HL-60 (cell line): ENCODE data around the gene ITPK1.

Experiments used
- DNase-seq, 2 experiments: peaks; one replicate each; pipeline ENCODE4 v3.0.0-alpha.2; 2010 to 2020; ENCODE audit warnings: low read depth in 1 of 2, low spot score in 1 of 2
- H3K27ac ChIP-seq: fragments of 250-450 bp; sonication (Bioruptor Pico); replicated peaks from 2 replicates; pipeline ENCODE4 v1.5.1; 2020; ENCODE audit warnings: mild to moderate bottlenecking, moderate library complexity
- H3K27me3 ChIP-seq: fragments of 250-450 bp; sonication (Bioruptor Pico); 2 replicates; pipeline ENCODE4 v1.5.1; 2021; ENCODE audit warnings: mild to moderate bottlenecking, moderate library complexity; ENCODE audit not compliant: insufficient read depth, poor library complexity, severe bottlenecking
- H3K4me3 ChIP-seq: replicated peaks from 2 replicates; pipeline ENCODE4 v1.5.1; 2011; ENCODE audit warnings: mild to moderate bottlenecking, control low read depth, low read length; ENCODE audit not compliant: insufficient read depth
- CTCF ChIP-seq: IDR thresholded peaks from one replicate; pipeline ENCODE4 v1.5.1; 2011; ENCODE audit warnings: low read length, control low read depth, inconsistent platforms; ENCODE audit not compliant: insufficient read depth
- GABPA ChIP-seq: IDR thresholded peaks from 2 replicates; pipeline ENCODE4 v1.6.1; 2012; ENCODE audit warnings: low read depth
- POLR2AphosphoS5 ChIP-seq: IDR thresholded peaks from 2 replicates; pipeline ENCODE4 v1.6.1; 2012; ENCODE audit warnings: low read depth
- REST ChIP-seq: IDR thresholded peaks from 2 replicates; pipeline ENCODE4 v1.6.1; 2012; ENCODE audit warnings: low read depth; ENCODE audit not compliant: insufficient replicate concordance
- SPI1 ChIP-seq: IDR thresholded peaks from 2 replicates; pipeline ENCODE4 v1.6.1; 2012; ENCODE audit warnings: low read depth, mild to moderate bottlenecking, borderline replicate concordance

The ITPK1 gene

GRCh38 chr14:92994942-92995341 is 120.8 kb downstream of the ITPK1 start:
- Histone ChIP-seq H3K27me3 (no peaks in the 10 kb centered on the region), H3K27ac (no peak overlapping the region), H3K4me3 (no peak overlapping the region)
- no peak for DNase-seq
- TF ChIP-seq REST: no peak
- no peak for TF ChIP-seq GABPA
- TF ChIP-seq POLR2AphosphoS5: no peak
- no peak for TF ChIP-seq SPI1
- no peak for TF ChIP-seq CTCF

DNA sequence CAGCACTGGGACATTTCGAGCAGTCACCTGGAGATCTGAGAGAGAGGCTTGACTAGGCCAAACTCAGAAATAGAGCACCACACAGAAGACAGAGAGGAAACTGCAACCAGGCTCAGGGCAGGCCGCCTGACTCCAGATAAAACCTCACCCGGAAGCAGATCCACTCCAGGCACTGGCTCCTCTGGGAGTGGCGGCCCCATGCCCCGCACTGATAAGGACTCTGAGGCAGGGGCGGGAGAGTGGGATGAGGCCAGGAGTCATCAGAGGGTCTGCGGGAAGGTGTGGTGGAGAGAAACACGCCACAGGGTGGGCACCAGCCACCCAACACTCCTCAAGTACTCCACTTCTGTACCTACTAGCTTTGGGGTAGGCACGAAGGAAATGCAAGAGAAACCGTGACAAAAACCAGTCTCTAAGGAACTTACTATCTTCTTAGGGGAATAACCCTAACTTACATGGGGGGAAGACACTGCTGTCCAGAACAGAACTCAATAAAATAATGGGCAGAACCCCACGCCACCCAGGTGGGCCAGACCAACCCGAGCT is 121.5 kb downstream of the ITPK1 start:
- DNase-seq: no peak
- H3K4me3 ChIP-seq: no peak overlapping the region
- TF ChIP-seq POLR2AphosphoS5 (no peak), GABPA (no peak), REST (no peak), CTCF (no peak), SPI1 (no peak)
- no peaks in the 10 kb centered on the region for H3K27me3 ChIP-seq
- H3K27ac ChIP-seq: no peak overlapping the region

GRCh38 chr14:92993302-92993701 is 122.4 kb downstream of the ITPK1 start:
- H3K4me3 ChIP-seq: no peak overlapping the region
- H3K27me3 ChIP-seq: no peaks in the 10 kb centered on the region
- DNase-seq: no peak
- no peak overlapping the region for H3K27ac ChIP-seq
- TF ChIP-seq GABPA: no peak
- TF ChIP-seq REST: no peak
- TF ChIP-seq SPI1: no peak
- no peak for TF ChIP-seq CTCF
- TF ChIP-seq POLR2AphosphoS5: no peak
